ENCODE data around the gene TMEM202. TPM values are rescaled to one million over a fixed set of nuclear protein-coding genes. Genes with fewer than 3 reads are reported as not detected.

The TMEM202 gene, protein sequence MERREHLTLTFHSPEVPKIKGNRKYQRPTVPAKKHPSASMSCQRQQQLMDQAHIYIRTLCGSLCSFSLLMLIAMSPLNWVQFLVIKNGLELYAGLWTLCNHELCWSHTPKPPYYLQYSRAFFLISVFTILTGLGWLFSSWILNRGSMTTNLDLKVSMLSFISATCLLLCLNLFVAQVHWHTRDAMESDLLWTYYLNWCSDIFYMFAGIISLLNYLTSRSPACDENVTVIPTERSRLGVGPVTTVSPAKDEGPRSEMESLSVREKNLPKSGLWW
- not detected in 2 replicates for total RNA-seq (2013; cell fraction: nucleolus; rRNA removed)
- total RNA-seq (2014; rRNA removed) (not detected in 2 replicates), total RNA-seq (2014; rRNA removed; fragmentation: Illumina TruSeq; extraction: Trizol) (not detected in 2 replicates), total RNA-seq (2021) (not detected in 2 replicates), polyA plus RNA-seq (2011; rRNA removed) (not detected in 2 replicates), polyA plus RNA-seq (2014; fragmentation: Illumina TruSeq; extraction: Trizol) (not detected in 2 replicates), polyA plus RNA-seq (2014; fragmentation: Nextera tagmentation; extraction: Ambion mirVana) (not detected), polyA plus RNA-seq (2014; rRNA removed) (not detected in 2 replicates), polyA plus RNA-seq (2016; fragmentation: Nextera tagmentation; extraction: Ambion mirVana) (not detected), polyA minus RNA-seq (2011; rRNA and poly(A)+ RNA removed) (not detected in 2 replicates), Bru-seq, nascent RNA (not detected), BruChase-seq, experiment 1, labeled RNA remaining after a 6-hour chase (not detected), BruChase-seq, experiment 2, labeled RNA remaining after a 2-hour chase (not detected)
- polyA plus RNA-seq (2011; ENCODE audit: low read depth), result not detected
- polyA plus RNA-seq (2011; cell fraction: cytosol; rRNA removed), result not detected in 2 replicates
- polyA plus RNA-seq (2011; cell fraction: nucleus; rRNA removed), result not detected in 2 replicates
- polyA plus RNA-seq (2012), result not detected in 2 replicates
- polyA minus RNA-seq (2011; cell fraction: cytosol; rRNA and poly(A)+ RNA removed), result not detected in 2 replicates
- polyA minus RNA-seq (2011; cell fraction: nucleus; rRNA and poly(A)+ RNA removed), result not detected in 2 replicates
- long read RNA-seq, experiment 1, result 0 reads
- long read RNA-seq, experiment 2, result 0 reads

DNA sequence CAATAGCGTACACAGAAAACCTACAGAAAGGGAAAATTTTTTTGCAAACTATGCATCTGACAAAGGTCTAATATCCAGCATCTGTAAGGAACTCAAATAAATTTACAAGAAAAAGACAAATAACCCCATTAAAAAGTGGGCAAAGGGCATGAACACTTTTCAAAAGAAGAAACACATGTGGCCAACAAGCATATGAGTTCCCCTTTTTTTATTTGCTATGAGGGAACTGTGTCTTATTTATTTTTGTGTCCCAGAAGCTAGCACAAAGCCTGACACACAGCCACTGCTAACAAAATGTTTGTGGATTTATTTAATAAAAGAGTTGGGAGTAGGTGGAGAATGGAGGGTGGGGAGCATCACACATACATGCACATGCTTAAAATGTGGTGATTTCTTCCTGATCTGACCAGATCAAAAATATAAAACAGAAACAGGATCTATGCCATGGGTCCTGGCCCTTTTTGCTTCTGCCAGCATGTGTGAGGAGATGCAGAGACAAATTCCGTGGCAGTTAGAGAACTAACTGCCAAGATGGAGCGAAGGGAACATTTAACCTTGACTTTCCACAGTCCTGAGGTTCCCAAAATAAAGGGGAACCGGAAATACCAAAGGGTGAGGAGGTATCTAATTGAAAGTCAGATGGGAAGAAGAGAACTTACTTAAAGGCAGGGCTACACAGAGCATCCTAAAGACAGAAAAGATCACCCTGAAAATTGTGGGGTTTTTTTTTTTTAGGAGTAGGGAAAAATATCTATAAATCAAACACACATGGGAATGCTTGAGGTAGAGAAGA lies at the start of gene TMEM202:
Gene TMEM202 (plus strand): TSS at position 510 of the 793 bp plus-strand sequence. CDS start 22 bp downstream, at position 532.
- H3K27ac ChIP-seq (ENCODE audit: control insufficient read depth, insufficient read depth), result no peak within 1 kb of the TSS
- ChIA-PET RAD21 (ENCODE audit: unreplicated experiment) (no interaction called here), POLR2A (no interaction called here), CTCF (interaction anchor here (0.6 kb wide), 1 partner anchor 85 kb away, joined by 3 read pairs; no protein-coding TSS in a partner anchor), SMC1A (ENCODE audit: uncharacterized antibody, unreplicated experiment) (interaction anchor here (0.6 to 0.7 kb wide), 2 partner anchors 131 to 1698 kb away, joined by 3 read pairs; no protein-coding TSS in a partner anchor)
- H4K20me1 ChIP-seq (ENCODE audit: control insufficient read depth, insufficient read depth), result no peaks in the 10 kb centered on the region
- ATAC-seq, result no peak
- BruUV-seq (replicated peaks), result no TSS peak
- H3K27me3 ChIP-seq (replicated peaks in 1 of 2; ENCODE audit: control insufficient read depth in 2 of 2, insufficient read depth in 2 of 2, low read length in 1 of 2), result no peaks in the 10 kb centered on the region; a peak in 2 of 4 replicates
- H3K4me3 ChIP-seq, result no peak within 1 kb of the TSS
- no peak within 1 kb of the TSS for H3K9ac ChIP-seq (ENCODE audit: control insufficient read depth, insufficient read depth, low read length)
- H3K9me3 ChIP-seq (replicated peaks; ENCODE audit: control insufficient read depth, insufficient read depth, low read length), result no peaks in the 10 kb centered on the region
- H3K36me3 ChIP-seq (ENCODE audit: control insufficient read depth in 2 of 2, insufficient read depth in 2 of 2, low read length in 1 of 2), result no peaks in the 10 kb centered on the region
- H3K79me2 ChIP-seq (ENCODE audit: control insufficient read depth, insufficient read depth, low read length), result no peaks in the 10 kb centered on the region
- no peak for FAIRE-seq
- in situ Hi-C loops (cut with MboI), result no loop called here
- H3K4me1 ChIP-seq (ENCODE audit: control insufficient read depth, insufficient read depth, low read length), result no peaks in the 10 kb centered on the region
- H2AFZ ChIP-seq (ENCODE audit: control insufficient read depth, low read depth, low read length), result no peak within 1 kb of the TSS
- intact Hi-C loops (cut with micrococcal nuclease; ENCODE audit: unreplicated experiment), result no loop called here
- DNase-seq (ENCODE audit: low read depth, low spot score), result no peak
- H3K4me2 ChIP-seq (ENCODE audit: control insufficient read depth, insufficient read depth), result no peak within 1 kb of the TSS
- 24% methylated on average over 4 of the region's 4 CpGs for WGBS (ENCODE audit: insufficient coverage, insufficient replicate concordance, low lambda C conversion rate, missing lambda C conversion rate)
- TF ChIP-seq HDAC6 (IDR thresholded peaks at IDR 0.05; ENCODE audit: unreplicated experiment), result no peak
- no peak for TF ChIP-seq ZZZ3 (IDR thresholded peaks at IDR 0.05; ENCODE audit: control insufficient read depth, insufficient read length, low read depth)
- no peak for TF ChIP-seq ASH2L (IDR thresholded peaks at IDR 0.05; ENCODE audit: borderline replicate concordance, low read depth)
- TF ChIP-seq, protein P1, sequence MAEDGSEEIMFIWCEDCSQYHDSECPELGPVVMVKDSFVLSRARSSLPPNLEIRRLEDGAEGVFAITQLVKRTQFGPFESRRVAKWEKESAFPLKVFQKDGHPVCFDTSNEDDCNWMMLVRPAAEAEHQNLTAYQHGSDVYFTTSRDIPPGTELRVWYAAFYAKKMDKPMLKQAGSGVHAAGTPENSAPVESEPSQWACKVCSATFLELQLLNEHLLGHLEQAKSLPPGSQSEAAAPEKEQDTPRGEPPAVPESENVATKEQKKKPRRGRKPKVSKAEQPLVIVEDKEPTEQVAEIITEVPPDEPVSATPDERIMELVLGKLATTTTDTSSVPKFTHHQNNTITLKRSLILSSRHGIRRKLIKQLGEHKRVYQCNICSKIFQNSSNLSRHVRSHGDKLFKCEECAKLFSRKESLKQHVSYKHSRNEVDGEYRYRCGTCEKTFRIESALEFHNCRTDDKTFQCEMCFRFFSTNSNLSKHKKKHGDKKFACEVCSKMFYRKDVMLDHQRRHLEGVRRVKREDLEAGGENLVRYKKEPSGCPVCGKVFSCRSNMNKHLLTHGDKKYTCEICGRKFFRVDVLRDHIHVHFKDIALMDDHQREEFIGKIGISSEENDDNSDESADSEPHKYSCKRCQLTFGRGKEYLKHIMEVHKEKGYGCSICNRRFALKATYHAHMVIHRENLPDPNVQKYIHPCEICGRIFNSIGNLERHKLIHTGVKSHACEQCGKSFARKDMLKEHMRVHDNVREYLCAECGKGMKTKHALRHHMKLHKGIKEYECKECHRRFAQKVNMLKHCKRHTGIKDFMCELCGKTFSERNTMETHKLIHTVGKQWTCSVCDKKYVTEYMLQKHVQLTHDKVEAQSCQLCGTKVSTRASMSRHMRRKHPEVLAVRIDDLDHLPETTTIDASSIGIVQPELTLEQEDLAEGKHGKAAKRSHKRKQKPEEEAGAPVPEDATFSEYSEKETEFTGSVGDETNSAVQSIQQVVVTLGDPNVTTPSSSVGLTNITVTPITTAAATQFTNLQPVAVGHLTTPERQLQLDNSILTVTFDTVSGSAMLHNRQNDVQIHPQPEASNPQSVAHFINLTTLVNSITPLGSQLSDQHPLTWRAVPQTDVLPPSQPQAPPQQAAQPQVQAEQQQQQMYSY (CRISPR knock-in tag; IDR thresholded peaks at IDR 0.05), result no peak
- TF ChIP-seq SIN3A (IDR thresholded peaks at IDR 0.05; ENCODE audit: low read depth, low read length), result no peak
- no peak for TF ChIP-seq CREB1 (IDR thresholded peaks at IDR 0.05; ENCODE audit: low read depth)
- no peak for TF ChIP-seq HCFC1 (IDR thresholded peaks at IDR 0.05; ENCODE audit: low read length)
- TF ChIP-seq, protein P2, sequence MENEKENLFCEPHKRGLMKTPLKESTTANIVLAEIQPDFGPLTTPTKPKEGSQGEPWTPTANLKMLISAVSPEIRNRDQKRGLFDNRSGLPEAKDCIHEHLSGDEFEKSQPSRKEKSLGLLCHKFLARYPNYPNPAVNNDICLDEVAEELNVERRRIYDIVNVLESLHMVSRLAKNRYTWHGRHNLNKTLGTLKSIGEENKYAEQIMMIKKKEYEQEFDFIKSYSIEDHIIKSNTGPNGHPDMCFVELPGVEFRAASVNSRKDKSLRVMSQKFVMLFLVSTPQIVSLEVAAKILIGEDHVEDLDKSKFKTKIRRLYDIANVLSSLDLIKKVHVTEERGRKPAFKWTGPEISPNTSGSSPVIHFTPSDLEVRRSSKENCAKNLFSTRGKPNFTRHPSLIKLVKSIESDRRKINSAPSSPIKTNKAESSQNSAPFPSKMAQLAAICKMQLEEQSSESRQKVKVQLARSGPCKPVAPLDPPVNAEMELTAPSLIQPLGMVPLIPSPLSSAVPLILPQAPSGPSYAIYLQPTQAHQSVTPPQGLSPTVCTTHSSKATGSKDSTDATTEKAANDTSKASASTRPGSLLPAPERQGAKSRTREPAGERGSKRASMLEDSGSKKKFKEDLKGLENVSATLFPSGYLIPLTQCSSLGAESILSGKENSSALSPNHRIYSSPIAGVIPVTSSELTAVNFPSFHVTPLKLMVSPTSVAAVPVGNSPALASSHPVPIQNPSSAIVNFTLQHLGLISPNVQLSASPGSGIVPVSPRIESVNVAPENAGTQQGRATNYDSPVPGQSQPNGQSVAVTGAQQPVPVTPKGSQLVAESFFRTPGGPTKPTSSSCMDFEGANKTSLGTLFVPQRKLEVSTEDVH (IDR thresholded peaks at IDR 0.05; ENCODE audit: low read depth, partially characterized antibody), result no peak
- TF ChIP-seq, protein P3, sequence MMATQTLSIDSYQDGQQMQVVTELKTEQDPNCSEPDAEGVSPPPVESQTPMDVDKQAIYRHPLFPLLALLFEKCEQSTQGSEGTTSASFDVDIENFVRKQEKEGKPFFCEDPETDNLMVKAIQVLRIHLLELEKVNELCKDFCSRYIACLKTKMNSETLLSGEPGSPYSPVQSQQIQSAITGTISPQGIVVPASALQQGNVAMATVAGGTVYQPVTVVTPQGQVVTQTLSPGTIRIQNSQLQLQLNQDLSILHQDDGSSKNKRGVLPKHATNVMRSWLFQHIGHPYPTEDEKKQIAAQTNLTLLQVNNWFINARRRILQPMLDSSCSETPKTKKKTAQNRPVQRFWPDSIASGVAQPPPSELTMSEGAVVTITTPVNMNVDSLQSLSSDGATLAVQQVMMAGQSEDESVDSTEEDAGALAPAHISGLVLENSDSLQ (IDR thresholded peaks at IDR 0.05), result no peak
- TF ChIP-seq ZBED1 (IDR thresholded peaks at IDR 0.05; ENCODE audit: borderline replicate concordance), result no peak
- TF ChIP-seq, protein P4, sequence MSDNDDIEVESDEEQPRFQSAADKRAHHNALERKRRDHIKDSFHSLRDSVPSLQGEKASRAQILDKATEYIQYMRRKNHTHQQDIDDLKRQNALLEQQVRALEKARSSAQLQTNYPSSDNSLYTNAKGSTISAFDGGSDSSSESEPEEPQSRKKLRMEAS (IDR thresholded peaks at IDR 0.05; ENCODE audit: low read depth, low read length), result no peak

All from GM12878 (cell line).